HG03354 (cell line): ENCODE data around the gene ALKBH2.
"Not testable (repeated sequence)": the region's sequence is repeated elsewhere in the genome, so short reads cannot be mapped to it uniquely, and the experiment has no call there.

ENCODE experiments used
- ATAC-seq: cut with Tn5 transposase; IDR thresholded peaks from one replicate; pipeline ENCODE4 v1.9.1; 2021; ENCODE audit warnings: mild to moderate bottlenecking; ENCODE audit not compliant: unreplicated experiment, poor library complexity, severe bottlenecking

ALKBH2 gene

DNA sequence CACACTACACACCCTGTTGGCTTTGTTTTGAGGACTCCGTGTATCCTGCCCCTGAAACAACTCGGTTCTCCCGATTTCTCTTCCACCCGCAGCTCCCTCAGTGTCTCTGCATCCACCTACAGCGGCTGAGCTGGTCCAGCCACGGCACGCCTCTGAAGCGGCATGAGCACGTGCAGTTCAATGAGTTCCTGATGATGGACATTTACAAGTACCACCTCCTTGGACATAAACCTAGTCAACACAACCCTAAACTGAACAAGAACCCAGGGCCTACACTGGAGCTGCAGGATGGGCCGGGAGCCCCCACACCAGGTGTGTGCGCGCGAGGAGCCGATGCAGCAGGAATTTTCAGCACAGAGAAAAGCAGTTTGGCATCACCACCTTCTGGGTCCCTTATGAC, 10.5 kb downstream of the ALKBH2 start:
- no peak for ATAC-seq

DNA sequence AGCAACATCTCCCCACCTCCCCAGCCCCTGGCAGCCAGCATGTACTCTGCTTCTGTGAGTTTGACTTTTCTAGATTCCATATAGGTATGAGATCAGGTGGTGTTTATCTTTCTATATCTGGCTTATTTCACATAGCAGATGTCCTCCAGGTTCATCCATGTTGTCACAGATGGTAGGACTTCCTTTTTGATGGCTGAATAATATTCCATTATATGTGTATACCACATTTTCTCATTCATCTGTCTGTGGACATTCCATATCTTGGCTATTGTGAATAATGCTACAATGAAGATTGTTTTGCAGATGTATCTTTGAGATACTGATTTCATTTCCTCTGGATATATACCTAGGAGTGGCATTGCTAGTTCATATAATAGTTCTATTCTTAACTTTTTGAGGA, 18.4 kb downstream of the ALKBH2 start:
- ATAC-seq, result no peak

DNA sequence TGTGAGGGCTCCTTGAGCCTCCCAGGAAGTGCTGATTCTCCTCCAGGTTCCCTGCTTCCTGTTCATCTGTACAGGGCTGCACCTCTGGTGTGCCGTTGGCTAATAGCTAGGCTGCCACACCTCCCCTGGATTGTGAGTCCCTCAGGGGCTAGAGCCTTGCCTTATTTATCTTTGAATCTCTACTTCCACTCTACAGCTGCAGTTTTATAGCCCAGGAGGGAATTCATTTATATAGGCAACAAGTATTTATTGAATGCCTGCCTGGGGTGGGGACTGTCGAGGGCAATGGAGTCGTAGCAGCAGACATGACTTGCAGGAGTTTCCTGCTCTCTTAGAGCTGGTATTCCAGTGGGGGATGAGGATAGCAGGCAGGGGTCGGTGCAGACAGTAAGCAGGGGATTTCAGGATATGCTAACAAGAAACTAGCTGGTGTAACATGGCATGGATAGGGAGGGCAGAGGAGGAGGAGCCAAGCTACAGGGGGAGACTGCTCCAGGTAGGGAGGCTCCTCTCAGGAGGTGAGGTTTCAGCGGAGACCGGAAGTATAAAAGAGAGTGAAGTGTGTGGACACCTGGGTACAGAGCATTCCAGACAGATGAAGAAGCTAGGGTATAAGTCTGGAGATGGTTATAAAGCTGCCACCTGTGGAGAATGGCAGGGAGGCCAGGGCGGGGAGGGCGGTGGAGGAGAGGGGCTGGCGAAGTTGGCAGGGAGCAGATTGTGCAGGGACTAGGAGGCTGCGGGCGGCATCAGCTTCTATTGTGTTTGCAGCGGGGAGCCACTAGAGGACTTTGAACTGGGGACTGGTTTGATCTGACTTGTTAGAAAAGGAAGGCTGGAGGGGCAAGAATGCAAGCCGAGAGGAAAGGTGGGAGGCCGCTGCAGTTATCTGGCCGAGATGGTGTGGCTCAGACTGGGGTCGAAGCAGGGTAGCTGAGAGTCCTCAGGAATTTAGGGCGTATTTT, 23.7 kb downstream of the ALKBH2 start:
- no peak for ATAC-seq

DNA sequence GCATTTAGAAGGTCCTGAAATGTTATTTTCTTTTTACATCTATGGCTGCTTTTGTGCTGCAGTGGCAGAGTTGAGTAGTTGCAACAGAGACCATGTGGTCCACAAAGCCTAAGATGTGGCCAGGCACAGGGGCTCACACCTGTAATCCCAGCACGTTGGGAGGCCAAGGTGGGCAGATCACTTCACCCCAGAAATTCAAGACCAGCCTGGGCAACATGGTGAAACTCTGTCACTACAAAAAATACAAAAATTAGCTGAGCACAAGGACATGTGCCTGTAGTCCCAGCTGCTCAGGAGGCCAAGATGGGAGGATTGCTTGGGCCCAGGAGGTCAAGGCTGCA, 27.4 kb downstream of the ALKBH2 start:
- ATAC-seq, result no peak

DNA sequence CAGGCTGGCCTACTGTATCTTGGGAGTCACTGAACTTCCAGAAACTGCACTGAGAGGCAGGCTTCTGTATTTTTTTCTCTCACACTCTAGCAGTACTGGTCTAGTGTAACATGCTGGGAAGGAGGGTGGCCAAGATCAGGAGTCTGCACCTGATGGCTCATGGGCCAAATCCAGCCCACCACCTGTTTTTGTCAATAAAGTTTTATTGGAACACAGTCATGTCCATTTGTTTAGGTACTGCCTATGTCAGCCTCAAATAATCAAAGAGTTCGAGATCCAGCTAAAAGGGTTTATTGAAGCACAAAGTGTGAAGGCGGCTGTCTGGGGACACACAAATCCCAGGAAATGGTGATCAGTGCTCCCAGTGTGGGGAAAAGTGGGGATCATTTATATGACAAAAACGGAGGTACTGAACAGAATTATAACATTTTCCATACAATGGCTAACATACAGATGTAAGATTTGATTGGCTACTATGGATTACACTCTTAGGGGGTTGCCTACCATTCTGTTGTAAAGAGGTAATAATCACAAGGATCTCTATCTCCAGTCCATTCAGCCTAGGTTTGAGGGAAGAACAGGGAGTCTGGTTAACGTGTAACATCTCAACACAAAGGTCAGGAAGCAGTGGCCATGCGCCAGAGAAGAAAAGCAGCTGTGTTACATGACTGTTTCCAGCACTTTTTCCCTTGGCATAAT, 28.0 kb downstream of the ALKBH2 start:
- ATAC-seq, result no peak

DNA sequence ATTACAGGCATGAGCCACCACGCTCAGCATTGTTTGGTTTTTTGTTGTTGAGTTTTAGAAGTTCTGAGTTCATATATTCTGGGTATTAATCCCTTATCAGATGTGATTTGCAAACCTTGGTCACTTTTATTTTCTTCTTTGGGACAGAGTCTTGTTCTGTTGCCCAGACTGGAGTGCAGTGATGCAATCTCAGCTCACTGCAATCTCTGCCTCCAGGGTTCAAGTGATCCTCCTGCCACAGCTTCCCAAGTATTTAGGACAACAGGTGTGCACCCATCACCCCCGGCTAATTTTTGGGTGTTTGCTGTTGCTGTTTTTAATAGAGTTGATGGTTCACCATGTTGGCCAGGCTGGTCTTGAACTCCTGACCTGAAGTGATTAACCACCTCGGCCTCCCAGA, 29.1 kb downstream of the ALKBH2 start:
- no peak for ATAC-seq

DNA sequence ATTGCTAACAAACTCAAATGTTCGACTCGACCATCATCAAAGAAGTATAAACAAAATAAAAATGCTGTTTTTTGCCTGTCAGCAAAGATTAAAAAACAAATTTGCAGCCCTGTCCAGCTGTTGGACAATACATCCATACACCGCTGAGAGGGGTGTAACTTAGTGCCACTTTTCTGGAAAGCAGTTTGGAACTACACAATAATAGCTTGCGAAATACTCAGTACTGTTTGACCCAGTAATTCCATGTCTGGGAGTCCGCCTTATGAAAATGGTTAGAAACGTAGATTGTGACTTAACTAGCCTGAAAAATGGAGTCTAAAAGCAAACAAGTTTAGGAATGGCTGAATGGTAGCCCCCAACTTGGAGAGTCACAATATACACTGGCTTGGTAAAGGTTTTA, 34.5 kb downstream of the ALKBH2 start:
- ATAC-seq, result no peak

DNA sequence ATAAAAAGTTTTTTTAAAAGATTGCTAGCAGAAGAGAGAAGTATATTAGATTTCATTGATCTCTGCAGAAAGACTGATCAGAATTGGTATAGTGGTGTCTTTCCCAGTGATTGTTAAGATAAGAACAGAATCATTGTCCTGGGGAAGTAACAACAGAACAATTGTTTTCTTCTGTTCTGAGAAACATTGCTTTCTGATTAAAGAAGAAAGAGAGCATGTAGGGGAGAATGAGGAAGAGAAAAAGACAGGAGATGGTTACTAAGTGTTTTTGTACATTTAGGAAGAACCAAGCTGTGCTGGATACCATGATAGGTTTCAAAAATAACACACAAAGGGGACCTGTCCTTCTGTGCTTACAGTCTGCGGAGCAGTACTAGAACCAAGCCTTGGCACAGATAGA, 35.9 kb downstream of the ALKBH2 start:
- no peak for ATAC-seq

DNA sequence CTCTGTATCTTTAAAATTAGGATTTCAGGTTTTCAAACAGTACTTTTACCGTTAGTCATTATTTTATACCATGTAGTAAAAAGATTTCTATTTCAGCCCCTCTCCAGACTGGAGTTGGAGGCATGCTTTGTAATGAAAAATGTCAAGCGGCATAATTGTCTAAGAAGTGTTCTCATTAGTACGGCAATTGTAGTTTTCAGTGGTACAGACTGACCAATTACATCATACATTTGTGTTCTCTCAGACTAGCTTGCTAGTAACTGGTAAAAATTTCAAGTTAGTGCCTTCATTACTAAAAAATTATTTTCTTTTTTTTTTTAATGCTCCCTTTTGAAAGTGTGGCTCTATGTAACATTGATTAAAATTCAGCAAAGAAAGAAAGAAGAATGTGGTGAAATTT, 36.4 kb downstream of the ALKBH2 start:
- no peak for ATAC-seq

DNA sequence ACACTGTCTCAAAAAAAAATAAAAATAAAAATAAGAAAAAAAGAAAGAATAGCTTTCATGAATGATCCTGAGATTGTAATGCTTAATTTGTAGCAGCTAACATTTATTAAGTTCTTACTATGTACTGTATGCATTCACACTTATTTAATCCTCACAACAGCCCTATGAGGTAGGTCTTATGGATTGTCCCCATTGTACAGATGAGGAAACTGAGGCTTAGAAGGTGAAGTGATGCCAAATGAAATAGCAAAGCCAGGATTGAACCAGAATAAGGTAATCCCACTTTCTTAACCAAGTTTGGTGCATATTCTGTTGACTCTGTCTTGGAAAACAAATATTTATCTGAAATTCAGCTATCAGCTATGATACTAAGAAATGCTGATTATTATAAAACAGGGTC, 38.8 kb downstream of the ALKBH2 start:
- ATAC-seq, result no peak

DNA sequence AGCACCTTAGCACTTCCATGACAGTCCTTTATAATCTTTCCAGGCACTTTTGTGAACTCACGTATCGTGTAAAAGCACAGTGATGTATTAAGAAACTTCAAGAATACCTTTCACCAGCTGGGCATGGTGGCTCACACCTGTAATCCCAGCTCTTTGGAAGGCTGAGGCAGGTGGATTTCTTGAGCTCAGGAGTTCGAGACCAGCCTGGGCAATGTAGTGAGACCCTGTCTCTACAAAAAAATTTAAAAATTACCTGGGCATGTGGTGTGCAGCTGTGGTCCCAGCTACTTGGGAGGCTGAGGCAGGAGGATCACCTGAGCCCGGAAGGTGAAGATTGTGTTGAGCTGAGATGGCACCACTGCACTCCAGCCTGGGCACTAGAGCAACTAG, 39.2 kb downstream of the ALKBH2 start:
- not testable (repeated sequence) for ATAC-seq

DNA sequence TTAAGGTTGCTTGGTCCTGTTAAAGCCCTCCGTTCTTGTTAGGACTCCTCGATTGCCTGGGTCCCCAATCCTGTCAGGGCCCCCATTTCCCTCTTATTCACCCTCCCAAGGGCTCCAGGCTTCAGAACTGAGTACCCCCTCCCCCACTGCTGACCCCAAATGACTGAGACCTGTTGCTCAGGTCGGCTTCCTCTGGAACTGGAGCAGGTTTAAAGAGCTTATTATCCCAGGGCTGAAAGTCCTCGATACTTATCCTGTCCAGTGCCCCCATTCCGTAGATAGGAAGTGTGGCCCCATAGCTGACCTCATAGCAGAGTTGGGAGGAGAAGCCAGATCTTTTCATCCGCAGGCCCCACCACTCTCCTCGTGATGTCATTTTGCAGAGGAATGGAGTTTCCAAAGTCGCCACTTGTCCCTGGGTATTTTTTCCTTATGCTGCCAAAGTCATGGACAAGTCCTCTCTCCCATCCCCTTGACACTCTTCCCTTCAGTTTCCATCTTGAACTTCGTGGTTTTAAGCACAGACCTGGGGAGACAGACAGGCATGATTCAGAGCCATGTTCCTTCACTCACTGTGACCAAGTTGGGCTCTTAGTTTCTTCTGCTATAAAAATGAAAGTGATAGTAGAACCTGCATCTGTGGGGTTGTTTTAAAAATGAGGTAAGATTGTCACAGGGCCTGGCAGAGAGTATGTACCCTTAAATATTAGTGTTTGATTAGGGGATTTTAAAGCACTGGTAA, 39.7 kb downstream of the ALKBH2 start:
- peak; percentile 48 for ATAC-seq

DNA sequence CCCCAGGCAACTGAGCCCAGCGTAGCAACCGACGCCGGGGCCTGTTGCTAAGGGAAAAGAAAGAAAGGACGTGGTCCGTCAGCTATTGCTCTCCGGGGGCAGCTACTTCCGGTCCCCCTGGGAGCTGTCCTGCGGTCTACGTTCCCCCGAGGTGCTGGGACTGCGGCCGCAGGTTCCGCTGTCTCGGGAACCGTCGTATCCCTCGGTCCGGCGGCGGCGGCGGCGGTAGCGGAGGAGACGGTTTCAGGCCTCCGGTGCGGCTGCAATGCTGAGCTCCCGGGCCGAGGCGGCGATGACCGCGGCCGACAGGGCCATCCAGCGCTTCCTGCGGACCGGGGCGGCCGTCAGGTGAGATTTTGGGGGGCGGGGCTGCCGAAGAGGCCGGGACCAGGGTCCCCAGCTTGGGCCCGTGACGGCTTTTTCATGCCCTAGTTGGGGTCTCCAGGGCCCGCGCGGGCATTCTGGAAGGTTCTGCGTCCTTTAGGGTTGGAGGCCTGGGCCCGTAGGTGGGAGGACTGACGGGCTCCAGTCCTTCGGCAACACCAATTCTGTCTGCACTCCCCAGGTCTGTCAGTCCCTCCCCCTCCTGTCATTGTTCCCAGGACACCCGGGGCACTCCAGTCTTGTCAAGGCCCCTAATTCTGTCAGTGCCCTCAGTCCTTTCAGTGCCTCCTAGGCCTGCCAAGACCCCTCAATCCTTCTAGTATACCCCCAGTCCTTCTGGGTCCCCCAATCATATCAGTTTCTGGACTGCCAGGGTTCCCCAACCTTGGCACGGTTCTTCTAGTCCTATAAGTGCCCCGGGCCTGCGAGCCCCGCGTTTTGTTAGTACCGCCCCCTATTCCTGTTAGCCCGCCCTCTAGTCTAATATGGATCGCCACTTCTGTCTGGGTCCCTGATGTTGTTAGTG, 40.6 kb downstream of the ALKBH2 start, which contains the start of gene USP30:
Gene USP30, plus strand, starts transcription at position 163 of the 910 bp plus-strand sequence. Its CDS starts 103 bp downstream, at position 266.
- ATAC-seq, result peak; percentile 82

DNA sequence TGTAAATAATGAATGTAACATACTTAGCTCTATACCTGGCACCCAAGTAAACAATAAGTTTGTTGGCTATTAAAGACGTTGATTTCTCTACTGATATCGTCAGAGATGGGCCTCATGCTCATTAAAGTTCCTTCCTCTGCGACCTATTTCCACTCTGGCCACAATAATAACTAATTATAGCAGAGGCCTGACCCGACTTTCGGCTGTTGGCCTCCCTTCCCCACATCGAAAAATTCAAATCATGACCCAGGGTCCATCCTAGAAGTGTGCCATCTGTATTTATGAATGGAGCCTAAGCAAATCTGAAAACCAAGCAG, 41.2 kb downstream of the ALKBH2 start:
- no peak for ATAC-seq

DNA sequence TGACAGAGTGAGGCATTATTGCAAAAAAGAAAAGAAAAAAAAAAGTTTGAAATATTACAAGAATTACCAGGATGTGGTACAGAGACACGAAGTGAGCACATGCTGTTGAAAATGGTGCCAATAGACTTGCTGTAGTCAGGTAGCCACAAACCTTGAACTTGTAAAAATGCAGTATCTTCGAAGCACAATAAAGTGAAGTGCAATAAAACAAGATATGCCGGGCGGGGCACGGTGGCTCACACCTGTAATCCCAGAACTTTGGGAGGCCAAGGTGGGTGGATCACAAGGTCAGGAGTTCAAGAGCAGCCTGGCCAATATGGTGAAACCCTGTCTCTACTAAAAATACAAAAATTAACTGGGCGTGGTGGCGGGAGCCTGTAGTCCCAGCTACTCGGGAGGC, 43.5 kb downstream of the ALKBH2 start:
- ATAC-seq, result not testable (repeated sequence)

DNA sequence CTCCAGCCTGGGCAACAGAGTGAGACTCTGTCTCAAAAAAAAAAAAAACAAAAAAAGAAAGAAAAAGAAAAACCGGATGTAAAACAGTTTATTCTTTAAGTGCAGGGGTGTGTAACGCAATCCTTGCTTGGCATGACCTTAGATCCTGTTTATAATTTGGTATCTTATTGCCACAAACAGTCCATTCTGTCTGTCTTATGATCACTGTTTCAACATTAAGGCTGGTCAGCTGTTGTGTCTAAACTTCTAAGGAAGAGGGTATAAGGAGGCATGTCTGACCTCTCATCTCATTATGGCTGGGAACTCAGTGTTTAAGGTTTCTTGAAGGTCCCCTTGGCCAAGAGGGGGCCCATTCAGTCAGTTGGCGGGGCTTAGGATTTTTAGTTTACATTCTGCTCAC, 44.6 kb downstream of the ALKBH2 start:
- ATAC-seq, result not testable (repeated sequence)

DNA sequence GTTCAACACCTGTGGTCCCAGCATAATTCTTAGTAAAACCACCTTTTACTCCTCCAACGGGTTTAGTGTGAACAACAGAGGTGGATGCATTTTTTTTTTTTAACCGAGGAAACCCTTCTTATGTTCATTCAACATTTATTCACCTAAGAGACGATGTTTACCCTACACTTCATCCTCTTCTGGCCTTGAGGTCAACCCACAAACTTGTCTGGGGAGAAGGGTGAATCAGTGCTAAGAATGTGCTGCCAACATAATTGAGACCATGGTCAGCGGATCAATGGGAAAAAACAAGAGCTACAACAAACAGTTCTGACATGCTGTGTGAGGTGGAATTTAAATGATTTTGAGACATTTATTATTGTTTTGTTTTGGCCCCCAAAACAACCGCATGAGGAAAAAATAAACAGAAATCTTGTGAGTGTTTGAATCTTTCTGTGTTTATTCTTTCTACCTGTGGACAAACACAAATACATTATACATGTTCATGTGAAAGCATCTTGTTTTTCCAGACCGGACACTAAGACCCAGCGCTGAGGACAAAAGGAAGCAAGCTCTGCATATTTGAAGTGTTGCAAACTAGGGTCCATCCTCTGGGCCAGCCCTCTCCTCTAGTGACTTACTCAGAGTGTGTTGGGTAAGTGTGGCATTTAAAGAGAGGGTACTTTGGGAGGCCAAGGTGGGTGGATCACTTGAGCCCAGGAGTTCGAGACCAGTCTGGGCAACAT, 46.0 kb downstream of the ALKBH2 start:
- ATAC-seq, result no peak

DNA sequence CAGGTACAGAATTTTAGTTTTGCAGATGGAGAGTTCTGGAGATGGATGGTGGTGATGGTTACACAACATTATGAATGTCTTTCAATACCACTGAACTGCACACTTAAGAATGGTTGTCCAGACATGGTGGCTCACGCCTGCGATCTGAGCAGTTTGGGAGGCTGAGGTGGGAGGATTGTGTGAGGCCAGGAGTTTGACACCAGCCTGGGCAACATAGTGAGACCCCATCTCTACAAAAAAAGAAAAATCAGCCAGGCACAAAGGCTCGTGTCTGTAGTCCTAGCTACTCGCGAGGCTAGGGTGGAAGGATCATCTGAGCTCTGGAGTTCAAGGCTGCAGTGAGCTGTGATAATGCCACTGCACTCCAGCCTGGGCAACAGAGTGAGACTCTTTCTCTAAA, 49.0 kb downstream of the ALKBH2 start:
- ATAC-seq, result no peak
